Uterus (tissue), 4 donors: ENCODE measurements around the gene LRRC1. TPM values are rescaled to one million over a fixed set of nuclear protein-coding genes. Genes with fewer than 3 reads are reported as not detected.
"Not testable (repeated sequence)": the region's sequence is repeated elsewhere in the genome, so short reads cannot be mapped to it uniquely, and the experiment has no call there.

ENCODE experiments used
- DNase-seq, 2 donors: peaks; one replicate each; pipeline ENCODE4 v3.0.0-alpha.2; 2019 to 2020
- H3K27ac ChIP-seq, 2 donors: fragments of 200-600 bp; sonication (generic); 1 replicate in 1 of 2; 2 replicates in 1 of 2; pipeline ENCODE4 v1.5.1; 2016 to 2018
- H3K27me3 ChIP-seq, 2 donors: fragments of 200-600 bp; sonication (generic); one replicate each; pipeline ENCODE4 v1.5.1; 2018 to 2019; ENCODE audit warnings: control low read depth in 1 of 2
- H3K36me3 ChIP-seq, 2 donors: fragments of 200-600 bp; sonication (generic); one replicate each; pipeline ENCODE4 v1.5.1; 2019; ENCODE audit warnings: control low read depth in 1 of 2
- H3K4me1 ChIP-seq, 2 donors: fragments of 200-600 bp; sonication (generic); one replicate each; pipeline ENCODE4 v1.5.1; 2018 to 2019; ENCODE audit warnings: control low read depth in 1 of 2
- H3K4me3 ChIP-seq, 2 donors: fragments of 200-600 bp; sonication (generic); 1 replicate in 1 of 2; 2 replicates in 1 of 2; pipeline ENCODE4 v1.5.1; 2018 to 2019; ENCODE audit warnings: mild to moderate bottlenecking in 1 of 2
- H3K9me3 ChIP-seq, 2 donors: fragments of 200-600 bp; sonication (generic); one replicate each; pipeline ENCODE4 v1.5.1; 2019; ENCODE audit warnings: control low read depth in 1 of 2
- CTCF ChIP-seq, 4 experiments: fragments of 200-600 bp in 2 of 4; fragments of 450-650 bp in 2 of 4; sonication (generic) in 2 of 4; IDR thresholded peaks; one replicate each; pipeline ENCODE4 v1.5.1; 2016 to 2019; ENCODE audit warnings: antibody characterized with exemption in 4 of 4, mild to moderate bottlenecking in 2 of 4, moderate library complexity in 1 of 4
- POLR2A ChIP-seq, 2 donors: fragments of 450-650 bp; IDR thresholded peaks; one replicate each; pipeline ENCODE4 v1.6.1; 2016; ENCODE audit warnings: antibody characterized with exemption in 2 of 2, mild to moderate bottlenecking in 1 of 2, moderate library complexity in 1 of 2
- intact Hi-C: fragments of 100-400 bp; cut with DNase I; formaldehyde crosslinking; loops from one replicate; pipeline ENCODE4 v1.15.1; 2023; ENCODE audit warnings: low total_unique reads
- total RNA-seq, 4 donors: library from RNA; depleted of rRNA in 3 of 4; stranded (reverse); fragments of >200 nt in 3 of 4; gene quantifications; one replicate each; pipeline versions ENCODE4 v1.1.0 to v1.2.4, GENCODE V29; 2014 to 2023
- donor health status: DM: yes; HTN: yes; CAD: no.

LRRC1 gene
- total RNA-seq, 4 donors from 2014 or later: 4.4 to 39.7 (median 17.7) TPM

GRCh38 chr6:53801022-53801421 lies 6.2 kb downstream of the LRRC1 start:
- no peaks in the 10 kb centered on the region for H3K4me1 ChIP-seq
- H3K27ac ChIP-seq: no peak overlapping the region
- H3K36me3 ChIP-seq: no peaks in the 10 kb centered on the region
- intact Hi-C loops: no loop called here
- no peaks in the 10 kb centered on the region for H3K27me3 ChIP-seq
- no peaks in the 10 kb centered on the region for H3K9me3 ChIP-seq
- no peak for DNase-seq
- H3K4me3 ChIP-seq: no peak overlapping the region
- TF ChIP-seq POLR2A (IDR thresholded peaks at IDR 0.05) (no peak), CTCF (IDR thresholded peaks at IDR 0.05) (no peak)

- no peak overlapping the region for H3K27ac ChIP-seq
- no peak overlapping the region for H3K4me3 ChIP-seq
- H3K4me1 ChIP-seq: no peaks in the 10 kb centered on the region
- H3K9me3 ChIP-seq: no peaks in the 10 kb centered on the region
- H3K36me3 ChIP-seq: no peaks in the 10 kb centered on the region
- TF ChIP-seq POLR2A (IDR thresholded peaks at IDR 0.05): no peak
- TF ChIP-seq CTCF (IDR thresholded peaks at IDR 0.05): no peak
- H3K27me3 ChIP-seq: no peaks in the 10 kb centered on the region
- intact Hi-C loops: no loop called here
- no peak for DNase-seq
These were observed 7.8 kb downstream of the LRRC1 start for GRCh38 chr6:53802582-53802981.

GRCh38 chr6:53803081-53803860 lies 8.5 kb downstream of the LRRC1 start:
- H3K4me3 ChIP-seq: no peak overlapping the region
- H3K36me3 ChIP-seq: no peaks in the 10 kb centered on the region
- H3K4me1 ChIP-seq: no peaks in the 10 kb centered on the region
- no peak for DNase-seq
- no peak overlapping the region for H3K27ac ChIP-seq
- H3K9me3 ChIP-seq: no peaks in the 10 kb centered on the region
- TF ChIP-seq CTCF (IDR thresholded peaks at IDR 0.05): no peak
- no peak for TF ChIP-seq POLR2A (IDR thresholded peaks at IDR 0.05)
- intact Hi-C loops: no loop called here
- no peaks in the 10 kb centered on the region for H3K27me3 ChIP-seq

- Histone ChIP-seq H3K27me3 (no peaks in the 10 kb centered on the region), H3K27ac (no peak overlapping the region), H3K4me3 (no peak overlapping the region), H3K4me1 (no peaks in the 10 kb centered on the region), H3K9me3 (no peaks in the 10 kb centered on the region), H3K36me3 (no peaks in the 10 kb centered on the region)
- no peak for DNase-seq
- no peak for TF ChIP-seq POLR2A (IDR thresholded peaks at IDR 0.05)
- TF ChIP-seq CTCF (IDR thresholded peaks at IDR 0.05): no peak
- intact Hi-C loops: no loop called here
These were observed 10.2 kb downstream of the LRRC1 start for GRCh38 chr6:53805016-53805415.

- H3K4me1 ChIP-seq: no peaks in the 10 kb centered on the region
- H3K36me3 ChIP-seq: no peaks in the 10 kb centered on the region
- no peaks in the 10 kb centered on the region for H3K9me3 ChIP-seq
- no peak overlapping the region for H3K4me3 ChIP-seq
- TF ChIP-seq CTCF (IDR thresholded peaks at IDR 0.05): no peak
- TF ChIP-seq POLR2A (IDR thresholded peaks at IDR 0.05): no peak
- no peaks in the 10 kb centered on the region for H3K27me3 ChIP-seq
- DNase-seq: no peak
- H3K27ac ChIP-seq: no peak overlapping the region
- intact Hi-C loops: no loop called here
These were observed 10.9 kb downstream of the LRRC1 start for GRCh38 chr6:53805725-53806124.

GRCh38 chr6:53807606-53808005 lies 12.8 kb downstream of the LRRC1 start:
- H3K9me3 ChIP-seq, intact Hi-C loops: not testable (repeated sequence)

More at GRCh38 chr6:53807606-53808005, 12.8 kb downstream of the LRRC1 start:
- not testable (repeated sequence) for DNase-seq, H3K4me3 ChIP-seq, H3K36me3 ChIP-seq, H3K27me3 ChIP-seq, H3K4me1 ChIP-seq, H3K27ac ChIP-seq
